GM06990 (cell line): ENCODE results near the gene MEPE.

ENCODE experiments used
- DNase-seq: peaks from one replicate; pipeline ENCODE4 v3.0.0-alpha.2; 2011; ENCODE audit not compliant: insufficient read length; ENCODE audit errors: extremely low read depth
- H3K27me3 ChIP-seq: replicated peaks from 2 replicates; pipeline ENCODE4 v1.6.0; 2011; ENCODE audit warnings: low read length; ENCODE audit not compliant: control insufficient read depth, insufficient read depth
- H3K36me3 ChIP-seq: 2 replicates; pipeline ENCODE4 v1.5.1; 2011; ENCODE audit warnings: low read length; ENCODE audit not compliant: control insufficient read depth, insufficient read depth
- H3K4me3 ChIP-seq: replicated peaks from 2 replicates; pipeline ENCODE4 v1.5.1; 2011; ENCODE audit warnings: low read depth, mild to moderate bottlenecking, control low read depth, low read length
- TF ChIP-seq, protein P1 (sequence below): IDR thresholded peaks from 2 replicates; pipeline ENCODE4 v1.5.1; 2011; ENCODE audit warnings: low read length, control low read depth, mild to moderate bottlenecking, inconsistent platforms; ENCODE audit not compliant: insufficient read depth, poor library complexity, severe bottlenecking

The MEPE gene

GRCh38 chr4:87895964-87896621 is 63.3 kb downstream of the MEPE start:
- TF ChIP-seq, protein P1, sequence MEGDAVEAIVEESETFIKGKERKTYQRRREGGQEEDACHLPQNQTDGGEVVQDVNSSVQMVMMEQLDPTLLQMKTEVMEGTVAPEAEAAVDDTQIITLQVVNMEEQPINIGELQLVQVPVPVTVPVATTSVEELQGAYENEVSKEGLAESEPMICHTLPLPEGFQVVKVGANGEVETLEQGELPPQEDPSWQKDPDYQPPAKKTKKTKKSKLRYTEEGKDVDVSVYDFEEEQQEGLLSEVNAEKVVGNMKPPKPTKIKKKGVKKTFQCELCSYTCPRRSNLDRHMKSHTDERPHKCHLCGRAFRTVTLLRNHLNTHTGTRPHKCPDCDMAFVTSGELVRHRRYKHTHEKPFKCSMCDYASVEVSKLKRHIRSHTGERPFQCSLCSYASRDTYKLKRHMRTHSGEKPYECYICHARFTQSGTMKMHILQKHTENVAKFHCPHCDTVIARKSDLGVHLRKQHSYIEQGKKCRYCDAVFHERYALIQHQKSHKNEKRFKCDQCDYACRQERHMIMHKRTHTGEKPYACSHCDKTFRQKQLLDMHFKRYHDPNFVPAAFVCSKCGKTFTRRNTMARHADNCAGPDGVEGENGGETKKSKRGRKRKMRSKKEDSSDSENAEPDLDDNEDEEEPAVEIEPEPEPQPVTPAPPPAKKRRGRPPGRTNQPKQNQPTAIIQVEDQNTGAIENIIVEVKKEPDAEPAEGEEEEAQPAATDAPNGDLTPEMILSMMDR: no peak
- H3K4me3 ChIP-seq: no peak overlapping the region
- no peak for DNase-seq

More at GRCh38 chr4:87895964-87896621, 63.3 kb downstream of the MEPE start:
- Histone ChIP-seq H3K27me3 (no peaks in the 10 kb centered on the region; the same call in 1 of the 2 replicates), H3K36me3 (no peaks in the 10 kb centered on the region)
